ENCODE measurements around the gene IGSF9B. TPM values are rescaled to one million over a fixed set of nuclear protein-coding genes. Genes with fewer than 3 reads are reported as not detected.

Gene IGSF9B
- total RNA-seq, 1 experiment from 2014 or later = 0.57 TPM

- no peak for DNase-seq (ENCODE audit: low spot score)
Observed at GRCh38 chr11:133860151-133860550, 96.6 kb downstream of the IGSF9B start.

Other genes starting within 250 kb of the IGSF9B start
- gene SPATA19, start 111.5 kb downstream of the IGSF9B start, total RNA-seq (2014; rRNA removed; shearing (Covaris generic)) = not detected in 2 replicates
- gene JAM3, start 112.1 kb upstream of the IGSF9B start, total RNA-seq (2014; rRNA removed; shearing (Covaris generic)) = 43.0 and 47.2 TPM in 2 replicates

All from A172 (cell line).